ENCODE measurements around the gene ACOX1. TPM values are rescaled to one million over a fixed set of nuclear protein-coding genes. Genes with fewer than 3 reads are reported as not detected.

ACOX1 gene
- total and polyA plus RNA-seq, 2 of the 13 experiments (the other 11 are each of a cell fraction or from before 2014, with no cell fraction given): 86.4 to 120 TPM

DNA sequence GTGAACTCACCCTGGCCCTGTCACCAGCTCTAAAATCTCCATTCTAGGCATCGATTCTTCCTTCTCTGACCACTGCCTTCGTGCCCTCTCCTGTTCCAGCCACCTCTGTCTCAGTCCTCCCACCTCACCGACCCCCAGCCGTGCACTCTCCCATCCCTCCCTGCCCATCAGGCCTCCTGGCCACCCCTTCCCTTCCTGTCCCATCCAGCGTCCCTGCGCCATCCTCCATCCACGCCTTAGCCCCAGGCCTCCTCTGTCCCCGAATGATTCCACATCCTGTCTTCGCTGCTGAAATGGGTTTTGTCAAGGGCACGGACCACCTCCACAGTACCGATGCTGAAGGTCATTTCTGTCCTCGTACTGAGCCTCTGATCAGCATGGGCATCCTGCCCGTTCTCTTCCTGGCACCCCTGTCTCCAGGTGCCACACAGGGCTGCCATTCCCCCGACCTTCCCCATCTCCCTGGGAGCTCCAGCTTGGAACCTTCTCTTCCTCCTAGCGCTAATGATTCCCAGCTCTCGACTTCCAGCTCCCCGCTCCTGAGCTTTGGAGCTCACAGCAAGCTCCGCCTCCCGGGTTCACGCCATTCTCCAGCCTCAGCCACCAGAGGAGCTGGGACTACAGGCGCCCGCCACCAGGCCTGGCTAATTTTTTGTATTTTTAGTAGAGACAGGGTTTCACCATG lies 84.8 kb downstream of the ACOX1 start (continued):
- TF ChIP-seq ZNF232 (CRISPR knock-in tag; IDR thresholded peaks at IDR 0.05; ENCODE audit: borderline replicate concordance): no peak
- TF ChIP-seq ZNF354B (CRISPR knock-in tag; IDR thresholded peaks at IDR 0.05): no peak
- TF ChIP-seq NFRKB (IDR thresholded peaks at IDR 0.05): no peak
- TF ChIP-seq TGIF2 (CRISPR knock-in tag; IDR thresholded peaks at IDR 0.05): no peak
- no peak for TF ChIP-seq ZSCAN25 (CRISPR knock-in tag; IDR thresholded peaks at IDR 0.05)
- no peak for TF ChIP-seq ZNF512B (CRISPR knock-in tag; IDR thresholded peaks at IDR 0.05; ENCODE audit: borderline replicate concordance)
- no peak for TF ChIP-seq CREB3 (CRISPR knock-in tag; IDR thresholded peaks at IDR 0.05)
- TF ChIP-seq XBP1 (CRISPR knock-in tag; IDR thresholded peaks at IDR 0.05): no peak
- TF ChIP-seq CBX2 (IDR thresholded peaks at IDR 0.05; ENCODE audit: low read depth, low read length): no peak
- TF ChIP-seq CBX2 (CRISPR knock-in tag; IDR thresholded peaks at IDR 0.05; ENCODE audit: low read depth): no peak
- no peak for TF ChIP-seq TFE3 (CRISPR knock-in tag; IDR thresholded peaks at IDR 0.05)
- TF ChIP-seq HMGXB3 (CRISPR knock-in tag; IDR thresholded peaks at IDR 0.05; ENCODE audit: borderline replicate concordance): no peak
- TF ChIP-seq, protein P1, sequence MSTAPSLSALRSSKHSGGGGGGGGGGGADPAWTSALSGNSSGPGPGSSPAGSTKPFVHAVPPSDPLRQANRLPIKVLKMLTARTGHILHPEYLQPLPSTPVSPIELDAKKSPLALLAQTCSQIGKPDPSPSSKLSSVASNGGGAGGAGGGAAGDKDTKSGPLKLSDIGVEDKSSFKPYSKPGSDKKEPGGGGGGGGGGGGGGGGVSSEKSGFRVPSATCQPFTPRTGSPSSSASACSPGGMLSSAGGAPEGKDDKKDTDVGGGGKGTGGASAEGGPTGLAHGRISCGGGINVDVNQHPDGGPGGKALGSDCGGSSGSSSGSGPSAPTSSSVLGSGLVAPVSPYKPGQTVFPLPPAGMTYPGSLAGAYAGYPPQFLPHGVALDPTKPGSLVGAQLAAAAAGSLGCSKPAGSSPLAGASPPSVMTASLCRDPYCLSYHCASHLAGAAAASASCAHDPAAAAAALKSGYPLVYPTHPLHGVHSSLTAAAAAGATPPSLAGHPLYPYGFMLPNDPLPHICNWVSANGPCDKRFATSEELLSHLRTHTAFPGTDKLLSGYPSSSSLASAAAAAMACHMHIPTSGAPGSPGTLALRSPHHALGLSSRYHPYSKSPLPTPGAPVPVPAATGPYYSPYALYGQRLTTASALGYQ (CRISPR knock-in tag; IDR thresholded peaks at IDR 0.05): no peak
- no peak for TF ChIP-seq TBL1XR1 (IDR thresholded peaks at IDR 0.05; ENCODE audit: borderline replicate concordance, low read length, partially characterized antibody)
- no peak for TF ChIP-seq E2F1 (CRISPR knock-in tag; IDR thresholded peaks at IDR 0.05)
- TF ChIP-seq ZNF83 (CRISPR knock-in tag; IDR thresholded peaks at IDR 0.05; ENCODE audit: borderline replicate concordance): no peak
- TF ChIP-seq TEAD2 (CRISPR knock-in tag; IDR thresholded peaks at IDR 0.05): no peak
